Cortex of kidney (tissue), 1 donor: Measurements from ENCODE around the gene APLNR.

ENCODE experiments used
- DNase-seq: peaks from one replicate; lab custom pipeline; 2025; lab: John Stamatoyannopoulos, UW

The APLNR gene

GRCh38 chr11:57251491-57252104 is 14.5 kb upstream of the APLNR start:
- no peak for DNase-seq

GRCh38 chr11:57251037-57251436 is 14.0 kb upstream of the APLNR start:
- DNase-seq, result no peak

GRCh38 chr11:57249384-57250319 is 12.6 kb upstream of the APLNR start:
- DNase-seq, result no peak

GRCh38 chr11:57248780-57249383 is 11.8 kb upstream of the APLNR start:
- DNase-seq, result no peak

- DNase-seq, result no peak
These were observed 7.9 kb upstream of the APLNR start for GRCh38 chr11:57244911-57245310.

GRCh38 chr11:57241353-57241972 is 4.4 kb upstream of the APLNR start:
- no peak for DNase-seq

GRCh38 chr11:57240757-57241156 is 3.7 kb upstream of the APLNR start:
- no peak for DNase-seq

GRCh38 chr11:57240007-57240406 is 3.0 kb upstream of the APLNR start:
- DNase-seq, result no peak

GRCh38 chr11:57239348-57239747 is 2.3 kb upstream of the APLNR start:
- DNase-seq, result no peak

GRCh38 chr11:57235761-57236703 is 1.0 kb downstream of the APLNR start:
- DNase-seq, result no peak

GRCh38 chr11:57233702-57234101 is 3.3 kb downstream of the APLNR start:
- DNase-seq, result no peak

- no peak for DNase-seq
These were observed 5.4 kb downstream of the APLNR start for GRCh38 chr11:57231539-57232253.

GRCh38 chr11:57230791-57231538 is 6.1 kb downstream of the APLNR start:
- DNase-seq, result no peak

GRCh38 chr11:57230316-57230715 is 6.7 kb downstream of the APLNR start:
- DNase-seq, result no peak

GRCh38 chr11:57228600-57228999 is 8.4 kb downstream of the APLNR start:
- no peak for DNase-seq

GRCh38 chr11:57224537-57224936 is 12.5 kb downstream of the APLNR start:
- DNase-seq, result no peak

- DNase-seq, result no peak
These were observed 12.9 kb downstream of the APLNR start for GRCh38 chr11:57224128-57224527.

GRCh38 chr11:57223601-57224000 is 13.4 kb downstream of the APLNR start:
- no peak for DNase-seq

- no peak for DNase-seq
These were observed 14.8 kb downstream of the APLNR start for GRCh38 chr11:57222239-57222638.

GRCh38 chr11:57219021-57219627 is 17.9 kb downstream of the APLNR start:
- DNase-seq, result no peak
